Skeletal muscle cell (primary cell): Measurements from ENCODE around the gene TRPM4.
"Not testable (repeated sequence)": the region's sequence is repeated elsewhere in the genome, so short reads cannot be mapped to it uniquely, and the experiment has no call there.

ENCODE experiments used
- DNase-seq: peaks from one replicate; pipeline ENCODE4 v3.0.0-alpha.2; 2010; ENCODE audit warnings: low read depth
- H3K4me3 ChIP-seq: 2 replicates; pipeline ENCODE4 v1.5.1; 2011; ENCODE audit warnings: low read depth, mild to moderate bottlenecking, control low read depth, low read length, moderate library complexity

TRPM4 gene

GRCh38 chr19:49213791-49214190 is 56.2 kb downstream of the TRPM4 start:
- H3K4me3 ChIP-seq: no peak overlapping the region
- DNase-seq: no peak

GRCh38 chr19:49214701-49215100 is 57.1 kb downstream of the TRPM4 start:
- no peak overlapping the region for H3K4me3 ChIP-seq
- no peak for DNase-seq

- no peak overlapping the region for H3K4me3 ChIP-seq
- no peak for DNase-seq
Measured at GRCh38 chr19:49216071-49216470, 58.5 kb downstream of the TRPM4 start.

- no peak overlapping the region for H3K4me3 ChIP-seq
- DNase-seq: no peak
Measured at GRCh38 chr19:49217382-49217781, 59.8 kb downstream of the TRPM4 start.

GRCh38 chr19:49222011-49222410 is 64.4 kb downstream of the TRPM4 start:
- no peak for DNase-seq
- H3K4me3 ChIP-seq: no peak overlapping the region

- no peak overlapping the region for H3K4me3 ChIP-seq
- no peak for DNase-seq
Measured at GRCh38 chr19:49222528-49222927, 64.9 kb downstream of the TRPM4 start.

- H3K4me3 ChIP-seq: no peak overlapping the region
- DNase-seq: no peak
Measured at GRCh38 chr19:49223472-49223871, 65.9 kb downstream of the TRPM4 start.

GRCh38 chr19:49224441-49224840 is 66.8 kb downstream of the TRPM4 start:
- not testable (repeated sequence) for DNase-seq, H3K4me3 ChIP-seq

- DNase-seq: no peak
- no peak overlapping the region for H3K4me3 ChIP-seq
Measured at GRCh38 chr19:49224879-49225278, 67.3 kb downstream of the TRPM4 start.

GRCh38 chr19:49229416-49229815 is 71.8 kb downstream of the TRPM4 start:
- H3K4me3 ChIP-seq: no peak overlapping the region
- no peak for DNase-seq

- DNase-seq: no peak
- H3K4me3 ChIP-seq: no peak overlapping the region
Measured at GRCh38 chr19:49231389-49231788, 73.8 kb downstream of the TRPM4 start.

- no peak overlapping the region for H3K4me3 ChIP-seq
Measured at GRCh38 chr19:49231804-49232203, 74.2 kb downstream of the TRPM4 start.

GRCh38 chr19:49233163-49233562 is 75.6 kb downstream of the TRPM4 start:
- H3K4me3 ChIP-seq: no peak overlapping the region
- DNase-seq: no peak

More at GRCh38 chr19:49231804-49232203, 74.2 kb downstream of the TRPM4 start:
- no peak for DNase-seq

GRCh38 chr19:49241769-49242168 is 84.2 kb downstream of the TRPM4 start:
- no peak overlapping the region for H3K4me3 ChIP-seq
- DNase-seq: no peak

GRCh38 chr19:49243129-49243528 is 85.5 kb downstream of the TRPM4 start:
- H3K4me3 ChIP-seq: no peak overlapping the region
- DNase-seq: no peak

- no peak for DNase-seq
- no peak overlapping the region for H3K4me3 ChIP-seq
Measured at GRCh38 chr19:49243726-49244125, 86.1 kb downstream of the TRPM4 start.

- DNase-seq: no peak
- no peak overlapping the region for H3K4me3 ChIP-seq
Measured at GRCh38 chr19:49244256-49244655, 86.7 kb downstream of the TRPM4 start.

- no peak overlapping the region for H3K4me3 ChIP-seq
- no peak for DNase-seq
Measured at GRCh38 chr19:49247676-49248075, 90.1 kb downstream of the TRPM4 start.

- no peak for DNase-seq
- no peak overlapping the region for H3K4me3 ChIP-seq
Measured at GRCh38 chr19:49249933-49250332, 92.3 kb downstream of the TRPM4 start.

- DNase-seq: no peak
- H3K4me3 ChIP-seq: no peak overlapping the region
Measured at GRCh38 chr19:49255674-49256073, 98.1 kb downstream of the TRPM4 start.

- no peak overlapping the region for H3K4me3 ChIP-seq
- no peak for DNase-seq
Measured at GRCh38 chr19:49256691-49257090, 99.1 kb downstream of the TRPM4 start.
